ENCODE data around the gene SCGN.

The SCGN gene

GRCh38 chr6:25660512-25660911, 8.5 kb downstream of the SCGN start:
- DNase-seq (ENCODE audit: low read depth, low spot score) = no peak
- in situ Hi-C loops (cut with HindIII; ENCODE audit: low sequenced_read_pairs) = no loop called here
- TF ChIP-seq CTCF (IDR thresholded peaks at IDR 0.05; ENCODE audit: low read depth, low read length) = no peak
- H3K4me3 ChIP-seq (ENCODE audit: low read depth, low read length) = no peak overlapping the region

- DNase-seq (ENCODE audit: low read depth, low spot score) = no peak
- H3K4me3 ChIP-seq (ENCODE audit: low read depth, low read length) = no peak overlapping the region
- in situ Hi-C loops (cut with HindIII; ENCODE audit: low sequenced_read_pairs) = no loop called here
- no peak for TF ChIP-seq CTCF (IDR thresholded peaks at IDR 0.05; ENCODE audit: low read depth, low read length)
Observed at GRCh38 chr6:25661129-25661779, 9.2 kb downstream of the SCGN start.

GRCh38 chr6:25665455-25665854, 13.4 kb downstream of the SCGN start:
- no peak for DNase-seq (ENCODE audit: low read depth, low spot score)
- TF ChIP-seq CTCF (IDR thresholded peaks at IDR 0.05; ENCODE audit: low read depth, low read length) = no peak
- in situ Hi-C loops (cut with HindIII; ENCODE audit: low sequenced_read_pairs) = no loop called here
- no peak overlapping the region for H3K4me3 ChIP-seq (ENCODE audit: low read depth, low read length)

- no peak for TF ChIP-seq CTCF (IDR thresholded peaks at IDR 0.05; ENCODE audit: low read depth, low read length)
- no peak overlapping the region for H3K4me3 ChIP-seq (ENCODE audit: low read depth, low read length)
- in situ Hi-C loops (cut with HindIII; ENCODE audit: low sequenced_read_pairs) = no loop called here
- DNase-seq (ENCODE audit: low read depth, low spot score) = no peak
Observed at GRCh38 chr6:25669413-25669812, 17.4 kb downstream of the SCGN start.

- no peak for DNase-seq (ENCODE audit: low read depth, low spot score)
- no peak for TF ChIP-seq CTCF (IDR thresholded peaks at IDR 0.05; ENCODE audit: low read depth, low read length)
- in situ Hi-C loops (cut with HindIII; ENCODE audit: low sequenced_read_pairs) = no loop called here
- H3K4me3 ChIP-seq (ENCODE audit: low read depth, low read length) = no peak overlapping the region
Observed at GRCh38 chr6:25670208-25670607, 18.2 kb downstream of the SCGN start.

- in situ Hi-C loops (cut with HindIII; ENCODE audit: low sequenced_read_pairs) = no loop called here
- no peak for TF ChIP-seq CTCF (IDR thresholded peaks at IDR 0.05; ENCODE audit: low read depth, low read length)
- no peak overlapping the region for H3K4me3 ChIP-seq (ENCODE audit: low read depth, low read length)
- no peak for DNase-seq (ENCODE audit: low read depth, low spot score)
Observed at GRCh38 chr6:25670793-25671513, 18.9 kb downstream of the SCGN start.
